ENCODE measurements around the gene GPX5.

GRCh38 chr6:28490205-28490890 lies 35.3 kb upstream of the GPX5 start:
- TF ChIP-seq CTCF (IDR thresholded peaks at IDR 0.05; ENCODE audit: poor library complexity, severe bottlenecking), result no peak
- no peak for TF ChIP-seq POLR2AphosphoS5 (IDR thresholded peaks at IDR 0.05)
- no peak for TF ChIP-seq RAD21 (conservative IDR thresholded peaks at IDR 0.05)

Measured in neural cell (in vitro differentiated cells).